ENCODE data around the gene NMNAT3. TPM values are rescaled to one million over a fixed set of nuclear protein-coding genes. Genes with fewer than 3 reads are reported as not detected.

Gene NMNAT3
- total and polyA plus RNA-seq, 8 donors = 3.6 to 24.9 (median 7.0) TPM

DNA sequence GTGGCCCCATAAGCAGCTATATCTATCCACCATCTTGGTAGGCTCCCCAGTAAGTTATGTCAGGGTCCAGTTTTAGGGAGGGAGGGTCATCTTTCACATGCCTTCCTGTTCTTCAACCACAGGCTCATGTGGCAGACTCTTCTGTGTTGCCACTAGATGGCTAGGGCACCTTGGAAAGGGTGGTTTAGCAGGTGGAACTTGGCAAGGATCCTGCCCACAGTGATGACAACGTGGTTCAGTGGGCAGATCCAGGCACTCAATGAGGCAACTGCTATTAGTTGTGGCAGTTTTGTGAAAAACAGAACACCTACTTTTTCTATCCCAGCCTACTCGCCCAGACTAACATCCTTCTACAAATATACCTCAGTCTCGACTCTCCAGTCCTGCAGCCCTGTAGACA lies 131.0 kb downstream of the NMNAT3 start:
- H3K36me3 ChIP-seq = no peaks in the 10 kb centered on the region
- H3K4me3 ChIP-seq = no peak overlapping the region
- no peak for DNase-seq
- peaks cover 0 to 7% (median 0%) of the 10 kb centered on the region in 4 donors for H3K4me1 ChIP-seq
- no peaks in the 10 kb centered on the region for H3K27me3 ChIP-seq
- H3K27ac ChIP-seq = no peak overlapping the region
- WGBS, 5 donors = 74 to 85% (median 75%) methylated on average over 2 to 3 of the region's 3 CpGs
- no peaks in the 10 kb centered on the region for H3K9me3 ChIP-seq
- intact Hi-C loops (cut with DNase I; ENCODE audit: low total_unique reads) = no loop called here
- TF ChIP-seq EP300 (IDR thresholded peaks at IDR 0.05) (no peak), POLR2AphosphoS5 (IDR thresholded peaks at IDR 0.05) (no peak), CTCF (IDR thresholded peaks at IDR 0.05) (no peak), POLR2A (IDR thresholded peaks at IDR 0.05) (no peak)

- no peak for TF ChIP-seq CTCF (IDR thresholded peaks at IDR 0.05)
- TF ChIP-seq POLR2AphosphoS5 (IDR thresholded peaks at IDR 0.05) = no peak
- no peak for TF ChIP-seq EP300 (IDR thresholded peaks at IDR 0.05)
- no peak for TF ChIP-seq POLR2A (IDR thresholded peaks at IDR 0.05)
- intact Hi-C loops (cut with DNase I; ENCODE audit: low total_unique reads) = no loop called here
- no peaks in the 10 kb centered on the region for H3K36me3 ChIP-seq
Measured at GRCh38 chr3:139541532-139542288, 136.1 kb downstream of the NMNAT3 start.

DNA sequence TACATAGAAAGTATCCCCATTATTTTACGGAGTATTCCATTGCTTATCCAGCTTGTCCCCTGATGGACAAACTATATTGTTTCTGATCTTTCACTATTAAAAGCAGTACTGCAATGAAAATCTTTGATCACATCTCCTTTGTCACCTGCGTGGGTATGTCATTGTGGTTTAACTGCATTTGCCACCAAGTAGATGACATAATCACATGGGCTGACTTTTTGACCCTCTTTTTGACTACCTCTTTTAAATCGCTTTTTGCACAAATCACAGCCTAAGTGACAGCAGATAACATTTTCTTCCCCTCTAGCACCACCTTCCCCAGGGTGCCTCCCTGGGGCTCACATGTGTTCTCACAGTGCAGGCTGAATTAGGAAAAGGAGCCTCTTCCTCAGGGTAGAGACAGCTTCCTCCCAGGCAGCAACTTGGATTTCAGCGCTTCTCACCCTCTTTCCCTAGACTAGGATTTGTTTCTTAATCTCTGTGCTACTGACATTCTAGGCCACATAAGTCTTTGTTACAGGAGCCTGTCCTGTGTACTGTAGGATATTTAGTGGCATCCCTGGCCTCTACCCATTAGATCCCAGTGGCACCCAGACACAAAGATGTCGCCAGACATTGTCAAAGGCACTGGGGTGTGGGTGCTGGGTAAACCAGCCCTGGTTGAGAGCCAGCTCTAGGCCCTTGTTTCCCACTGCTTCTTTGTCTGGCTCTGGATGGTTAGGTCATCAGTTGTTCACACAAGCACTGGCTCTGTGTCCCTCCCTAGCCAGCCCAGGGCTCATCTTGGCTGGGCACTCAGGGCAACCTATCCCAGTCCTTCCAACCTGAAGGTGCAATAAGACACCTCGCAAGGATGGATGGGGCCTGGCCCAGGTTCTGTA lies 136.9 kb downstream of the NMNAT3 start:
- TF ChIP-seq POLR2A (IDR thresholded peaks at IDR 0.05) (no peak), CTCF (IDR thresholded peaks at IDR 0.05) (no peak), POLR2AphosphoS5 (IDR thresholded peaks at IDR 0.05) (no peak), EP300 (IDR thresholded peaks at IDR 0.05) (no peak)
- no peaks in the 10 kb centered on the region for H3K36me3 ChIP-seq
- intact Hi-C loops (cut with DNase I; ENCODE audit: low total_unique reads) = no loop called here
- H3K9me3 ChIP-seq = no peaks in the 10 kb centered on the region
- 78 to 94% (median 85%) methylated on average over 6 of the region's 6 CpGs for WGBS, 5 donors
- H3K4me3 ChIP-seq = peak overlapping the region in 2 of 4 donors; percentile 45 to 65
- H3K27me3 ChIP-seq = peaks cover 0 to 20% (median 10%) of the 10 kb centered on the region in 3 donors
- H3K4me1 ChIP-seq = peaks cover 0 to 39% (median 35%) of the 10 kb centered on the region in 4 donors
- DNase-seq = peak in 1 of 2 donors; percentile 41
- peak overlapping the region in 1 of 5 donors; percentile 88 for H3K27ac ChIP-seq

More at GRCh38 chr3:139541532-139542288, 136.1 kb downstream of the NMNAT3 start:
- DNase-seq = no peak
- no peaks in the 10 kb centered on the region for H3K9me3 ChIP-seq
- peaks cover 0 to 31% (median 28%) of the 10 kb centered on the region in 4 donors for H3K4me1 ChIP-seq
- H3K4me3 ChIP-seq = no peak overlapping the region
- H3K27ac ChIP-seq = no peak overlapping the region
- peaks cover 0 to 20% (median 10%) of the 10 kb centered on the region in 3 donors for H3K27me3 ChIP-seq
- 84 to 94% (median 89%) methylated on average over 5 of the region's 5 CpGs for WGBS, 5 donors

DNA sequence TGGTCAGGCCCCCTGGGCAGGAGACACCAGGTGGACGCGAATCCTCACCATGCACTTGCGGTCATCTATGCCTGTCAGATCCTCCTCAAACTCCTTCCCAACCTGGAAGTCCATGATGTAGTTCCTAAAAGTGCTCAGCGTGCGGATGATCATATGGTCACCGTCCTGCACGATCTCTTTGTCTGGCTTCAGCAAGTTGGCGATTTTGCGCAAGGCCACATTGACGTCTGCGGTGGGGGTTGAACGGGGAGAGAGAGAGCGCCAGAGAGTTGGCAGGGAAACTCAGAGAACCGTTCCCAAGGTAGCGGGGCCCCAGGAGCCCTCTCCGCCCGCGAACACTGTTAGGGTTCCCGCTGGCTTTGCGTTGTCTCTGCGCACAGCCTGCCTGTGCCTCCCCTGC lies 139.0 kb downstream of the NMNAT3 start:
- DNase-seq = peak in 1 of 2 donors; percentile 80
- Histone ChIP-seq H3K9me3 (no peaks in the 10 kb centered on the region), H3K4me1 (peaks cover 20 to 60% (median 55%) of the 10 kb centered on the region in 4 donors), H3K36me3 (no peaks in the 10 kb centered on the region), H3K27me3 (peaks cover 0 to 20% (median 10%) of the 10 kb centered on the region in 3 donors), H3K27ac (peak overlapping the region; percentile 44 to 88 (median 76)), H3K4me3 (peak overlapping the region; percentile 45 to 65 (median 61))
- TF ChIP-seq POLR2AphosphoS5 (IDR thresholded peaks at IDR 0.05) = peak in 1 of 3 donors; percentile 39
- TF ChIP-seq POLR2A (IDR thresholded peaks at IDR 0.05) = no peak
- intact Hi-C loops (cut with DNase I; ENCODE audit: low total_unique reads) = no loop called here
- 32 to 49% (median 43%) methylated on average over 20 to 21 of the region's 21 CpGs for WGBS, 5 donors

All from stomach (tissue), 9 donors.